WERI-Rb-1 (cell line): ENCODE results near the gene ZNF212.

Experiments used
- DNase-seq: peaks from one replicate; pipeline ENCODE4 v3.0.0-alpha.2; 2020
- H3K27ac ChIP-seq: fragments of 250-450 bp; sonication (Bioruptor Pico); 2 replicates; pipeline ENCODE4 v1.5.1; 2020; ENCODE audit warnings: mild to moderate bottlenecking, moderate library complexity
- H3K27me3 ChIP-seq: fragments of 250-450 bp; sonication (Bioruptor Pico); 2 replicates; pipeline ENCODE4 v1.5.1; 2021; ENCODE audit warnings: mild to moderate bottlenecking, low read depth, moderate library complexity; ENCODE audit not compliant: insufficient read depth, severe bottlenecking
- H3K36me3 ChIP-seq: fragments of 250-450 bp; sonication (Bioruptor Pico); 2 replicates; pipeline ENCODE4 v1.5.1; 2020; ENCODE audit warnings: mild to moderate bottlenecking, moderate library complexity
- H3K4me3 ChIP-seq: 2 replicates; pipeline ENCODE4 v1.5.1; 2011; ENCODE audit warnings: low read depth, mild to moderate bottlenecking, control low read depth, low read length
- H3K9me3 ChIP-seq: fragments of 250-450 bp; sonication (Bioruptor Pico); 2 replicates; pipeline ENCODE4 v1.5.1; 2021; ENCODE audit warnings: mild to moderate bottlenecking, moderate library complexity; ENCODE audit not compliant: severe bottlenecking
- TF ChIP-seq, protein P1 (sequence below): IDR thresholded peaks from 2 replicates; pipeline ENCODE4 v1.5.1; 2011; ENCODE audit warnings: low read depth, mild to moderate bottlenecking, control low read depth, inconsistent platforms, low read length

Gene ZNF212

DNA sequence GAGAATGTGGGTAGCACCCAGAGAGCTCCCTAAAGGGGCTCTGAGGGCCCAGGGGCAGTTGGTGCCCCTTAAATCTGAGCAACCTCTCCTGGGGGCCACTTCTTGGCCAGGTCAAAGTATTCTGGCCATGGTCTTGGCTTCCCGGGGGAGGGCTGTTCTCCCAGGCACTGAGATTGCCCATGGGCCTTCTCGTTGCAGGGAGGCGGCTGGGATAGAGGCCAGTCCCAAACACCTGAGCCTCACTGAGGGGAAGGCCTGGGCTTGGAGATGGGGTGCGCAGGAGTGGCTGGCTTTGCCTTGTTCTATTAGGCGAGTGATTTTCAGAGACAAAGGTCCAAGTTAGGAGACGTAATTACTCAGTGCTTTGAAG, 56.0 kb downstream of the ZNF212 start:
- no peak overlapping the region for H3K27ac ChIP-seq
- H3K4me3 ChIP-seq: no peak overlapping the region
- TF ChIP-seq, protein P1, sequence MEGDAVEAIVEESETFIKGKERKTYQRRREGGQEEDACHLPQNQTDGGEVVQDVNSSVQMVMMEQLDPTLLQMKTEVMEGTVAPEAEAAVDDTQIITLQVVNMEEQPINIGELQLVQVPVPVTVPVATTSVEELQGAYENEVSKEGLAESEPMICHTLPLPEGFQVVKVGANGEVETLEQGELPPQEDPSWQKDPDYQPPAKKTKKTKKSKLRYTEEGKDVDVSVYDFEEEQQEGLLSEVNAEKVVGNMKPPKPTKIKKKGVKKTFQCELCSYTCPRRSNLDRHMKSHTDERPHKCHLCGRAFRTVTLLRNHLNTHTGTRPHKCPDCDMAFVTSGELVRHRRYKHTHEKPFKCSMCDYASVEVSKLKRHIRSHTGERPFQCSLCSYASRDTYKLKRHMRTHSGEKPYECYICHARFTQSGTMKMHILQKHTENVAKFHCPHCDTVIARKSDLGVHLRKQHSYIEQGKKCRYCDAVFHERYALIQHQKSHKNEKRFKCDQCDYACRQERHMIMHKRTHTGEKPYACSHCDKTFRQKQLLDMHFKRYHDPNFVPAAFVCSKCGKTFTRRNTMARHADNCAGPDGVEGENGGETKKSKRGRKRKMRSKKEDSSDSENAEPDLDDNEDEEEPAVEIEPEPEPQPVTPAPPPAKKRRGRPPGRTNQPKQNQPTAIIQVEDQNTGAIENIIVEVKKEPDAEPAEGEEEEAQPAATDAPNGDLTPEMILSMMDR: no peak
- H3K27me3 ChIP-seq: no peaks in the 10 kb centered on the region
- no peak for DNase-seq
- no peaks in the 10 kb centered on the region for H3K36me3 ChIP-seq
- peaks cover 2% of the 10 kb centered on the region for H3K9me3 ChIP-seq

DNA sequence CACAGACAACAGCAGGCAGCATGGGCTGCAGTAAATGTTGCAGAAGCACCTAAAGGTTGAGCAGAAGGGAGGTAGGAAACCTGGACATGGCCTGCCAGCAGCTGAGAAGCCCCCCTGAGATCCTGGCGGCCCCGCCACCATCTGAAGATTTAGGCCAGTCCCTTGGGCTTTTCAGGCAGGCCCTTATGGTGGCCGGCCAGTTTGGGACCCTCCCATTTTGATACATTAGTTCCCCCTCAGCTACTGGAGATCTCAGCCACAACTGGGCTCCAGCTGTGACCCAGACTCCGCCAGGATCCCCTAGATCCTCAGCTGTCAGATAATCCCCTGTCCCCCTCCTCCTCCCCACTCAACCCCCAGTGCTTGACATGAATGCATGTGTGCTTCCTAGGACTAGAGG, 56.9 kb downstream of the ZNF212 start:
- TF ChIP-seq, protein P1: no peak
- no peak overlapping the region for H3K27ac ChIP-seq

DNA sequence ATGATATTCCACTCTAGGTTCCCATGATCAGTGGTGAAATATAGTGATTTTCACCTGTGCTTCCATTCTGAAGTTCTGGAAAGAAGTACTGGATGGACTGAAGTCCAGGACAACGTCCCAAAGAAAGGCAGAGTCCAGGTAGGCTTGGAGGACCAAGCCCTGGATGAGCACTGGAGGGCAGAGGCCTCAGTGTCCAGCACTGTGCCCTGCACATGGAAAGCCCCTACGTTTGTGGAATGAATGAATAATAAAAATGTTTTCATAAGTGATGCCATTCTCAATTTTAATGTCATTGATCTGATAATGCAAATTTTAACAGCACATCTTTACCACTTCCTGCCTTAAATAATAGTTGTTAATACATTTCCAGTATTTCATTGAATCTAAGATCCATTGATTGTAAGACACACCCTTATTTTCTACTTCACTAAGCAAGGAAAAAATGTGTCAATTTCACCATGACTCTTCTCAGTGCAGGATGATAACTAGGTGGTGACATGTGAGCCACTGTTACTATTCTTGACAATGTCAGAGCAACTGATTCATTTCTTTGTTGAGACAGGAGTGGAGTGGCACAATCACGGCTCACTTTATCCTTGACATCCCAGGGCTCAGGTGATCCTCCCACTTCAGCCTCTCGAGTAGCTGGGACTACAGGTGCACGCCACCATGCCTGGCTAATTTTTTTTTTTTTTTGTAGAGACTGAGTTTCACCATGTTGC, 57.7 kb downstream of the ZNF212 start:
- no peaks in the 10 kb centered on the region for H3K36me3 ChIP-seq
- H3K27me3 ChIP-seq: no peaks in the 10 kb centered on the region
- DNase-seq: no peak
- TF ChIP-seq, protein P1: no peak
- no peak overlapping the region for H3K4me3 ChIP-seq
- H3K9me3 ChIP-seq: peaks cover 2% of the 10 kb centered on the region
- no peak overlapping the region for H3K27ac ChIP-seq

More for the DNA sequence above, 56.9 kb downstream of the ZNF212 start:
- no peaks in the 10 kb centered on the region for H3K27me3 ChIP-seq
- no peak overlapping the region for H3K4me3 ChIP-seq
- no peak for DNase-seq
- peaks cover 2% of the 10 kb centered on the region for H3K9me3 ChIP-seq
- no peaks in the 10 kb centered on the region for H3K36me3 ChIP-seq

DNA sequence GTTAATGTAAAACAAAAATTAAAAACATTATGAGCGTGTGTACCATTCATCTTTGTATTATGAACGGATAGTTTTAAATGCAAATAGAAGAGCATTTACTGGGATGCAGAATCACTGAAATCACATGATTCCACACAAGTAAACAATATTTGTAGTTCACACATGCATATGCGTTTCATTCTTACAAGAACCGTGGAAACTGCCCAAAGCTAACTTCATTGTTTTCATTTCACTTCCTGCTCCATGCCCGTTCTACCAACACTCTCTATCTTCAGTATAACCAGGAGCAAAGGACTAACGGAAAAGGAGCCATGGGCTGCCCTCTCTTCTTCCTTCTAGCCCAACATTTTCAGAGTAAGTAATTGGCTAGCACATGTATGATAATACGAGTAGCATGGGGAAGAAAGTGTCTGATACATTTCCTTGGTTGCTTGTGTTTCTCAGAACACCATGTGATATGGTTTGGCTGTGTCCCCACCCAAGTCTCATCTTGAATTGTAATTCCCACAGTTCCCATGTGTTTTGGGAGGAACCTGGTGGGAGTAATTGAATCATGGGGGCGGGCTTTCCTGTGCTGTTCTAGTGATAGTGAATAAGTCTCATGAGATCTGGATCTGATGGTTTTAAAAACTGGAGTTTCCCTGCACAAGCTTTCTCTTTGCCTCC, 61.3 kb downstream of the ZNF212 start:
- Histone ChIP-seq H3K4me3 (no peak overlapping the region), H3K27me3 (no peaks in the 10 kb centered on the region), H3K36me3 (no peaks in the 10 kb centered on the region), H3K27ac (no peak overlapping the region), H3K9me3 (peaks cover 2% of the 10 kb centered on the region)
- TF ChIP-seq, protein P1: no peak
- no peak for DNase-seq

DNA sequence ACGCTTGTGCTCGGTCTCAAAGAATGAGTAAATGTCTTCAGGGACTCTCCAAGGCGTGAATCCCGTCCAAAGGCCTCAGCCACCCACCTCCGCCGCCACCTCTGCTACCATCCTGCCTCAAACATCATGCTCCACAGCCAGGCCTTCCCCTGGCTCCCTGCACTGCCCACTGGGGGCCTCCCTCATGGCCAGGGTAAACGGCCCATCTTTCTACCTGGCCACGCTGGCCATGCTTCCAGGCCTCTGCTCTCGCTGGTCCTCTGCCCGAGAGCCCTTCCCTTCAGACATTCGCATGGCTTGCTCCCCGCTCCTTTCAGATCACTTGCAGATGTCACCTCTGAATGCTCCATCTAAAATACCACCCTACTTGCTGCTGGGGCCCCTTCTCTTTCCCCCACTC, 62.8 kb downstream of the ZNF212 start:
- H3K9me3 ChIP-seq: peaks cover 2% of the 10 kb centered on the region
- H3K27ac ChIP-seq: no peak overlapping the region
- H3K27me3 ChIP-seq: no peaks in the 10 kb centered on the region
- TF ChIP-seq, protein P1: no peak
- H3K4me3 ChIP-seq: no peak overlapping the region
- no peak for DNase-seq
- H3K36me3 ChIP-seq: no peaks in the 10 kb centered on the region
